GM10248 (cell line): ENCODE data around the gene INO80B.

Source experiments
- CTCF ChIA-PET: fragments of 300-600 bp; sonication (Branson Sonifier 250); formaldehyde crosslinking; extraction: SDS; loops from one replicate; lab custom pipeline; 2021; ENCODE audit warnings: antibody characterized with exemption; lab: Yijun Ruan, JAX
- POLR2A ChIA-PET: fragments of 350-650 bp; sonication (Branson Sonifier 250); formaldehyde crosslinking; extraction: SDS; loops from one replicate; lab custom pipeline; 2020; ENCODE audit warnings: antibody characterized with exemption; lab: Yijun Ruan, JAX
- DNase-seq: peaks from one replicate; pipeline ENCODE4 v3.0.0; 2012; ENCODE audit errors: extremely low spot score
- TF ChIP-seq, protein P1 (sequence below): IDR thresholded peaks from 2 replicates; pipeline ENCODE4 v1.5.1; 2012; ENCODE audit warnings: mild to moderate bottlenecking, low read depth; ENCODE audit errors: extremely low read depth, missing control alignments, control extremely low read depth

The INO80B gene

DNA sequence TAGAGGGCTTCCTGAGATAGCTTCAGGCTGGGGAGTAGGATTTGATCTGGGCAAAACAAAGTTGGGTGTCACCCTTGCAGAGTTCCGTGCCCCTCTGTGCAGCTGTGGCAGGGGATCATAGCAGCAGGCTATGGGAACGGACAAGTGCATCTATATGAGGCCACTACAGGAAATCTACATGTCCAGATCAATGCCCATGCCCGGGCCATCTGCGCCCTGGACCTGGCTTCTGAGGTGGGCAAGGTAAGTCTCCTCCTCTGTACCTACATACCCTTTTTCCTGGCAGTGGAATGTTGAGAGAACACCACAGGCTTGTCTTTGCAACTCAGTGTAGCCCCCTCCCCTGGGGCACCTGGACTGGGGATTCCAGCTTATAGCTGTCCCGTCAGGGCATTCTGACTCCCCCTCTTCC is 29.9 kb upstream of the INO80B start:
- DNase-seq: no peak
- TF ChIP-seq, protein P1, sequence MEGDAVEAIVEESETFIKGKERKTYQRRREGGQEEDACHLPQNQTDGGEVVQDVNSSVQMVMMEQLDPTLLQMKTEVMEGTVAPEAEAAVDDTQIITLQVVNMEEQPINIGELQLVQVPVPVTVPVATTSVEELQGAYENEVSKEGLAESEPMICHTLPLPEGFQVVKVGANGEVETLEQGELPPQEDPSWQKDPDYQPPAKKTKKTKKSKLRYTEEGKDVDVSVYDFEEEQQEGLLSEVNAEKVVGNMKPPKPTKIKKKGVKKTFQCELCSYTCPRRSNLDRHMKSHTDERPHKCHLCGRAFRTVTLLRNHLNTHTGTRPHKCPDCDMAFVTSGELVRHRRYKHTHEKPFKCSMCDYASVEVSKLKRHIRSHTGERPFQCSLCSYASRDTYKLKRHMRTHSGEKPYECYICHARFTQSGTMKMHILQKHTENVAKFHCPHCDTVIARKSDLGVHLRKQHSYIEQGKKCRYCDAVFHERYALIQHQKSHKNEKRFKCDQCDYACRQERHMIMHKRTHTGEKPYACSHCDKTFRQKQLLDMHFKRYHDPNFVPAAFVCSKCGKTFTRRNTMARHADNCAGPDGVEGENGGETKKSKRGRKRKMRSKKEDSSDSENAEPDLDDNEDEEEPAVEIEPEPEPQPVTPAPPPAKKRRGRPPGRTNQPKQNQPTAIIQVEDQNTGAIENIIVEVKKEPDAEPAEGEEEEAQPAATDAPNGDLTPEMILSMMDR: no peak
- ChIA-PET CTCF (interaction anchor here (1.5 to 2.9 kb wide), 2 partner anchors 15 to 30 kb away, joined by 3 to 9 read pairs; partner anchors contain the start of gene INO80B), POLR2A (no interaction called here)

DNA sequence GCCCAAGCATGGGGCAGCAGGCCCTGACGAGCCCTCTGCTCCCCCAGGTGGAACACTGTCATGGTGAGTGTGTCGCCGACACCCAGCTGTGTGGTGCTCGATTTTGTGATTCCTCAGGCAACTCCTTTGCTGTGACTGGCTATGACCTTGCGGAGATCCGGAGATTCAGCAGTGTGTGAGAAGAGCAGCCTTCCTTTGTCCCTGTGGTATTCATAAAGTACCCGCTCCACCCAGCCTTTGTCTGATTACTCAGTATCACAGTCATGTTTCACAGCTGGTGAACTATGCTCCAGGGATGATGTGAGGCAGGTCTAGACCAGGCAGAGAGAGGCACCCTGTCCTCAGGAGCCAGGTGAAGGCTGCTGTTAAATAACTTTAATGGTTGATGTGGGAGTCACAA is 29.4 kb upstream of the INO80B start:
- ChIA-PET POLR2A (no interaction called here), CTCF (interaction anchor here (1.5 to 2.9 kb wide), 2 partner anchors 15 to 29 kb away, joined by 3 to 9 read pairs; partner anchors contain the start of gene INO80B)
- TF ChIP-seq, protein P1: no peak
- no peak for DNase-seq

DNA sequence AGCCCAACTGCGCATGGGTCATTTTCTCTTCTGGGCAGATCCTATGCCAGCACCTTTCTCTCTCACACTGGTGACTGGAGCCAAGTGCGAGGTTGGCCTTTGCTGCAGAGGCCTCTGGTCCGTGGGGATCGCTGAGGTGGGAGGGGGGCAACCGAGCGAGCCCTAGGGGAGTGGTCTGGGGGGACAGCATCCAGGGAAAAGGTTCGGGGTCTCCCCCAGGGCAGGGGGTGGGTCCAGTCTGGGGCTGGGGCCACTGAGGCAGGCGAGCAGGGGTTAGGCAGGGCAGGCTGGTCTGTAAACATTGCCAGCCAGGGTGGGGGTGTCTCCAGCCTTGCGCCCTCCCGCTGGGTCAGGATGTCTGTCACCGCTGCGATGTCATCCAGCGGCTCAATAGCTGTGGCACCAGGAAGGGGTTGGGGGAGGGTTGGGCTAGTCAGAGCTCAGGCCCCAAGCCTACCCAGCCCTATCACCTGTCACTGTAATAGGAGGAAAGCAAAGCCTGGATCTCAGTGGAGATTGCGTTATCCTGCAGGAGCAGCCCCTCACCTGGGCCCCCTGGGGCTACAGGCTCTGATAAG is 28.6 kb upstream of the INO80B start:
- no peak for DNase-seq

DNA sequence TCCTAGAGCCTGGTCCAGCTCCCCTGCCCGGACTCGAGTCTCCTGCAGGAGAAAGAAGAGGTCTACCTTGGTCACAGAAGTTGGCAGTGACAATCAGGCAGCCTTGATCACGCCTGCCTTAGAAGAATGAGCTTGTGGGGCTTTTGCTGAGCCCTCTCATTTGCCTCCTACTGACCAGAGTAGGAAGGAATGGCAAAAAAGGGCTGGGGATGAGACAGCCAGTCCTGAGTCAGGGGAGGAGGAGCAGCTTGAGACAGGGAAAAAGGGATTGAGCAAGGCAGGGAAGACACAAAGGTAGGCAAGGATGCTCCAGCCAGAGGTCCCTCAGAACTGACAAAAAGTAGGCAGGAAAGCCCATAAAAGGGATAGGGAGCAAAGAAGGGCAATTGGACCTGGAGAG is 27.3 kb upstream of the INO80B start:
- CTCF ChIA-PET: interaction anchor here (3.4 kb wide), 1 partner anchor 13 kb away, joined by 16 read pairs; the partner anchor contains the start of gene RTKN
- POLR2A ChIA-PET: no interaction called here

More for the DNA sequence above, 28.6 kb upstream of the INO80B start:
- ChIA-PET POLR2A (no interaction called here), CTCF (interaction anchor here (2.9 kb wide), 1 partner anchor 14 kb away, joined by 9 read pairs; no protein-coding TSS in a partner anchor)
- TF ChIP-seq, protein P1: no peak

DNA sequence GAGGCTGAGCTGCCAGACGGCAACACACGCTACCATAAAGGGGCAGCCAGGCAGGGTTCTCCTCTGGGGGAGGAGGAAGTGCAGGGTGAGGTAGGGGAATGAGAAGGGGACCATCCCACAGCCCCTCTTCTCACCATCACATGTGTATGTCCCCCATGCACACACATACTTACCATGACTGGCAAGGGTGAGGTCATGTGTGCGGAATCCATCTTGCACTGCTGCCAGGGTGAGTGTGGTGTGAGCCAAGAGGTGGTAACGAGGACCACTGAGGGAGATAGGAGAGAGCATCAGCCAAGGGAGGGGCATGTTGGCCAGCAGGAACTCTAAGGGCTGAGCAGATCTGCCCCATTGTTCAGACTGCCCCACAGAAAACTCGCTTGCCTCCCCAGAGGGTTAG is 26.2 kb upstream of the INO80B start:
- ChIA-PET CTCF (interaction anchor here (3.4 kb wide), 1 partner anchor 12 kb away, joined by 16 read pairs; the partner anchor contains the start of gene RTKN), POLR2A (no interaction called here)
- TF ChIP-seq, protein P1: no peak
- DNase-seq: no peak

More for the DNA sequence above, 27.3 kb upstream of the INO80B start:
- TF ChIP-seq, protein P1: no peak
- no peak for DNase-seq

DNA sequence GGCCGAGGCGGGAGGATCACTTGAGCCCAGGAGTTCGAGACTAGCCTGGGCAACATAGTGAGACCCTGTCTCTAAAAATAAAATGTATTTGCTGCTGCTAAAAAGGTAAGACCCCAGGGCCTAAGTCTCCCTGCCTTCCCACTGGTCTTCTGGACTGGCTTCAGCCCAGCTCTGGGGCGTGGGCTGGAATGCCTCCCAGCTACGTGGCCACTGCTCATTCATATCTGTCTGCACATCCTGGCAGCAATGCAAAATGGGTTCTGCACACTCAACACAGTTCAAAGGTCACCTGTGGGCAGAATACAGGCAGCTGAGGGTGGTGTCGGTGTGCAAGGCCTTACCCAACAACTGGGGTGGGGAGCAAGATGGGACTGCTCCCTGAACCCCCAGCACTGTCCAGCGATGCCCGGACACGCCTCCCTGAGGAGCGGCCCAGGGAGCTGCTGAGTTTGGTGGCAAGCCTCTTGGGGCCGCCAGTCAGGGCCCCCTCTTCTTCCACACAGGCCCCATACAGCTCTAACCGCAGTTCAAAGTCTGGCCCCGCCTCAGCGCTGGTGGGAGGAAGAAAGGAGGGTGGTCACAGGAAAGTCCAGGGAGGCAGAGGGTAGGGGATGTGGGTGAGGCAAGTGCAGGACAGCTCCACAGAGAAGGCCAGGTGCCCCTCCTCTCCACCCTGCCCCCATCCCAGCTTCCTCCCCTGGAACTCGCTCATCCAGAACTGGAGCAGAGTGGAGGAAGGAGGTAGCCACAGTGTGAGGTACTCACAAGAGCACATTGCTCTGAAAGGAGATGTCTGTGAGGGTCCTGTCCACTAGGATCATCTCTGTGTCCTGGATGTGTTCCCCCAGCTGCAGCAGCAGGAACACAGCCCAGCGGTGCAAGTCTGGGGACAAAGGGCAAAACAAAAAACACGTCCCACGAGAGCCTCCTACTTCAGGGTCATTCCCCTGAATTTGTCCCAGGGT is 25.1 kb upstream of the INO80B start:
- POLR2A ChIA-PET: no interaction called here
- CTCF ChIA-PET: interaction anchor here (1.0 to 3.4 kb wide), 2 partner anchors 11 to 38 kb away, joined by 3 to 16 read pairs; partner anchors contain the start of gene RTKN
- TF ChIP-seq, protein P1: no peak
- DNase-seq: no peak
